Right lobe of liver (tissue), 6 donors: ENCODE measurements around the gene MRAP2. TPM values are rescaled to one million over a fixed set of nuclear protein-coding genes. Genes with fewer than 3 reads are reported as not detected.

Experiments used
- ATAC-seq, 4 donors: fragments of 200-7000 bp; cut with Tn5 transposase; one replicate each; pipeline ENCODE4 v1.9.1; 2020; ENCODE audit warnings: mild to moderate bottlenecking in 4 of 4, moderate library complexity in 4 of 4
- DNase-seq, 3 donors: peaks; one replicate each; pipeline ENCODE4 v3.0.0-alpha.2; 2020
- H3K27ac ChIP-seq, 3 donors: fragments of 200-600 bp; one replicate each; pipeline ENCODE4 v1.8.0; 2022
- H3K27me3 ChIP-seq, 2 donors: fragments of 200-600 bp; one replicate each; pipeline ENCODE4 v1.8.0; 2022
- H3K36me3 ChIP-seq, 4 donors: fragments of 200-600 bp; sonication (generic) in 1 of 4; one replicate each; pipeline versions ENCODE4 v1.5.1 to v1.8.0; 2017 to 2022; ENCODE audit warnings: control low read depth in 1 of 4
- H3K4me1 ChIP-seq, 4 donors: fragments of 200-600 bp; sonication (generic) in 1 of 4; one replicate each; pipeline versions ENCODE4 v1.5.1 to v1.8.0; 2017 to 2022; ENCODE audit warnings: control low read depth in 1 of 4
- H3K4me3 ChIP-seq, 3 donors: fragments of 200-600 bp; one replicate each; pipeline ENCODE4 v1.8.0; 2022
- H3K9me3 ChIP-seq, 4 donors: fragments of 200-600 bp; sonication (generic) in 1 of 4; one replicate each; pipeline versions ENCODE4 v1.5.1 to v1.8.0; 2017 to 2022; ENCODE audit warnings: control low read depth in 1 of 4
- CTCF ChIP-seq, 4 donors: fragments of 200-600 bp in 3 of 4; fragments of 450-650 bp in 1 of 4; IDR thresholded peaks; one replicate each; pipeline versions ENCODE4 v1.5.1 to v1.8.0; 2016 to 2022; ENCODE audit warnings: antibody characterized with exemption in 4 of 4, mild to moderate bottlenecking in 2 of 4
- POLR2A ChIP-seq: fragments of 450-650 bp; IDR thresholded peaks from one replicate; pipeline ENCODE4 v1.6.1; 2017; ENCODE audit warnings: antibody characterized with exemption, mild to moderate bottlenecking
- WGBS: methylation state at CpG from one replicate; pipeline ENCODE4 v1.1.6; 2018; ENCODE audit warnings: low coverage, low lambda C conversion rate; ENCODE audit not compliant: insufficient coverage; ENCODE audit errors: missing lambda C conversion rate; 5-methylcytosine and 5-hydroxymethylcytosine counted together
- intact Hi-C, 2 donors: fragments of 100-400 bp; cut with DNase I; formaldehyde crosslinking; loops; one replicate each; pipeline versions ENCODE4 v1.11.2 to v1.14.1; 2022
- long read RNA-seq: library from polyadenylated mRNA; unstranded; transcript quantifications from one replicate; pipeline ENCODE4 v2.0.0, GENCODE V29; 2019
- total RNA-seq, 6 experiments: library from RNA; depleted of rRNA in 2 of 6; stranded (reverse); fragments of >200 nt in 2 of 6; fragmentation: NEBNext Ultra II Directional in 3 of 6; extraction: Animal tissue kit (Norgen Biotek cat#: 25700) in 3 of 6; gene quantifications; one replicate each; pipeline versions ENCODE4 v1.1.0 to v1.2.4, GENCODE V29; 2016 to 2023
- donor health status: DM: no; HTN: yes; CAD: no.
- donor health status: DM: no; HTN: no; CAD: no.
- donor health status: DM: no; HTN: no; CAD: no.
- donor health status: DM: no; HTN: yes; CAD: no.
- donor health status: DM: no; HTN: yes; CAD: no.

The MRAP2 gene
- total RNA-seq, result under 1 TPM in 3 of 6 experiments, not detected in 3; 0.12 to 0.35 (median 0.12) TPM
- long read RNA-seq, result 0 reads

GRCh38 chr6:84033523-84034451 lies at the start of gene MRAP2:
TSS of gene MRAP2 (plus strand) at chr6:84033772. CDS start at chr6:84055319, 21,547 bp downstream.
- WGBS, result 1% methylated on average over 24 of the region's 78 CpGs
- peak within 1 kb of the TSS; percentile 49 to 60 (median 52) for H3K4me3 ChIP-seq
- H3K27ac ChIP-seq, result no peak within 1 kb of the TSS
- no peaks in the 10 kb centered on the region for H3K4me1 ChIP-seq
- DNase-seq (peak; percentile 53 to 58 (median 53)), ATAC-seq (peak; percentile 80 to 89 (median 86))
- H3K9me3 ChIP-seq, result no peaks in the 10 kb centered on the region
- intact Hi-C loops, result no loop called here
- no peak for TF ChIP-seq CTCF (IDR thresholded peaks at IDR 0.05)
- TF ChIP-seq POLR2A, result no peak
- no peaks in the 10 kb centered on the region for H3K27me3 ChIP-seq
- H3K36me3 ChIP-seq, result no peaks in the 10 kb centered on the region

GRCh38 chr6:83984411-83984810 lies 49.2 kb upstream of the MRAP2 start:
- no peaks in the 10 kb centered on the region for H3K36me3 ChIP-seq
- ATAC-seq (no peak), DNase-seq (no peak)
- no peaks in the 10 kb centered on the region for H3K27me3 ChIP-seq
- TF ChIP-seq CTCF (IDR thresholded peaks at IDR 0.05) (no peak), POLR2A (no peak)
- no peak overlapping the region for H3K27ac ChIP-seq
- WGBS, result 100% methylated on average over 1 of the region's 1 CpG
- no peaks in the 10 kb centered on the region for H3K4me1 ChIP-seq
- no peaks in the 10 kb centered on the region for H3K9me3 ChIP-seq
- intact Hi-C loops, result no loop called here
- no peak overlapping the region for H3K4me3 ChIP-seq

GRCh38 chr6:83985308-83985713 lies 48.3 kb upstream of the MRAP2 start:
- no peak for ATAC-seq

GRCh38 chr6:83985715-83986114 lies 47.9 kb upstream of the MRAP2 start:
- intact Hi-C loops, result no loop called here
- TF ChIP-seq POLR2A (no peak), CTCF (IDR thresholded peaks at IDR 0.05) (no peak)

More at GRCh38 chr6:83985308-83985713, 48.3 kb upstream of the MRAP2 start:
- intact Hi-C loops, result no loop called here
- no peak for DNase-seq
- no peaks in the 10 kb centered on the region for H3K27me3 ChIP-seq
- H3K4me1 ChIP-seq, result no peaks in the 10 kb centered on the region
- no peaks in the 10 kb centered on the region for H3K9me3 ChIP-seq
- no peaks in the 10 kb centered on the region for H3K36me3 ChIP-seq
- H3K27ac ChIP-seq, result no peak overlapping the region
- TF ChIP-seq CTCF (IDR thresholded peaks at IDR 0.05), result no peak
- TF ChIP-seq POLR2A, result no peak
- 77% methylated on average over 1 of the region's 1 CpG for WGBS
- no peak overlapping the region for H3K4me3 ChIP-seq

More at GRCh38 chr6:83985715-83986114, 47.9 kb upstream of the MRAP2 start:
- DNase-seq (no peak), ATAC-seq (no peak)
- Histone ChIP-seq H3K4me1 (no peaks in the 10 kb centered on the region), H3K27me3 (no peaks in the 10 kb centered on the region), H3K4me3 (no peak overlapping the region), H3K27ac (no peak overlapping the region), H3K9me3 (no peaks in the 10 kb centered on the region), H3K36me3 (no peaks in the 10 kb centered on the region)
